WERI-Rb-1 (cell line): ENCODE data around the gene OTP.

Experiments
- DNase-seq: peaks from one replicate; pipeline ENCODE4 v3.0.0-alpha.2; 2020
- H3K27ac ChIP-seq: fragments of 250-450 bp; sonication (Bioruptor Pico); 2 replicates; pipeline ENCODE4 v1.5.1; 2020; ENCODE audit warnings: mild to moderate bottlenecking, moderate library complexity
- H3K27me3 ChIP-seq: fragments of 250-450 bp; sonication (Bioruptor Pico); 2 replicates; pipeline ENCODE4 v1.5.1; 2021; ENCODE audit warnings: mild to moderate bottlenecking, low read depth, moderate library complexity; ENCODE audit not compliant: insufficient read depth, severe bottlenecking
- H3K36me3 ChIP-seq: fragments of 250-450 bp; sonication (Bioruptor Pico); 2 replicates; pipeline ENCODE4 v1.5.1; 2020; ENCODE audit warnings: mild to moderate bottlenecking, moderate library complexity
- H3K4me3 ChIP-seq: 2 replicates; pipeline ENCODE4 v1.5.1; 2011; ENCODE audit warnings: low read depth, mild to moderate bottlenecking, control low read depth, low read length
- H3K9me3 ChIP-seq: fragments of 250-450 bp; sonication (Bioruptor Pico); 2 replicates; pipeline ENCODE4 v1.5.1; 2021; ENCODE audit warnings: mild to moderate bottlenecking, moderate library complexity; ENCODE audit not compliant: severe bottlenecking
- TF ChIP-seq, protein P1 (sequence below): IDR thresholded peaks from 2 replicates; pipeline ENCODE4 v1.5.1; 2011; ENCODE audit warnings: low read depth, mild to moderate bottlenecking, control low read depth, inconsistent platforms, low read length

OTP gene

DNA sequence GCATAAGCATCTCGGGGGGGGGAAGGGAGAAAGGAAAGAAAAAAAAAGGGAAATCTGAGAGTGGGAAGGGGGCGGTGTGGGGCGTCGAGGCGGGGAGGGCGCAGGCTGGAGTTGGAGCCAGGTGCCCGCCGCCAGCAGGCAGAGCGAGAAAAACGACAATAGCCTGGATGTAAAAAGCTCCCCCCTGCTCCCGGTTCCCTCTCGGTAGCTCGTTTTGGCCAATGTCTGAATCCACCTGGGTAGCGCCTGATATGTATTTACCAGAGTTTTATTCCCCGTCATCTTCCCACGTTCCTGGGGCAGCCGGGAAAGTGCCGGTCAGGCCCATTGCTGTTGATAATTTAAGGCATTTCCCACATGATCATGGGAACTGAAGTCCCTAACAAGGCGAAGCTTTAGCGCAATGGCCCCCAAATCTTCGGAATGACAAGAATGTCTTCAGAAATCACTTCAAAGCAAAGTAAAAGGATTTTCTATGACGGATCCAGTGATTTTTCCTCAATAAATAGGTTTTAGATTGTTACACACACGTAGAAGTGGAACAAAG is 3.0 kb upstream of the OTP start:
- H3K9me3 ChIP-seq: no peaks in the 10 kb centered on the region
- peaks cover 16% of the 10 kb centered on the region for H3K27me3 ChIP-seq
- H3K36me3 ChIP-seq: no peaks in the 10 kb centered on the region
- H3K4me3 ChIP-seq: no peak overlapping the region
- TF ChIP-seq, protein P1, sequence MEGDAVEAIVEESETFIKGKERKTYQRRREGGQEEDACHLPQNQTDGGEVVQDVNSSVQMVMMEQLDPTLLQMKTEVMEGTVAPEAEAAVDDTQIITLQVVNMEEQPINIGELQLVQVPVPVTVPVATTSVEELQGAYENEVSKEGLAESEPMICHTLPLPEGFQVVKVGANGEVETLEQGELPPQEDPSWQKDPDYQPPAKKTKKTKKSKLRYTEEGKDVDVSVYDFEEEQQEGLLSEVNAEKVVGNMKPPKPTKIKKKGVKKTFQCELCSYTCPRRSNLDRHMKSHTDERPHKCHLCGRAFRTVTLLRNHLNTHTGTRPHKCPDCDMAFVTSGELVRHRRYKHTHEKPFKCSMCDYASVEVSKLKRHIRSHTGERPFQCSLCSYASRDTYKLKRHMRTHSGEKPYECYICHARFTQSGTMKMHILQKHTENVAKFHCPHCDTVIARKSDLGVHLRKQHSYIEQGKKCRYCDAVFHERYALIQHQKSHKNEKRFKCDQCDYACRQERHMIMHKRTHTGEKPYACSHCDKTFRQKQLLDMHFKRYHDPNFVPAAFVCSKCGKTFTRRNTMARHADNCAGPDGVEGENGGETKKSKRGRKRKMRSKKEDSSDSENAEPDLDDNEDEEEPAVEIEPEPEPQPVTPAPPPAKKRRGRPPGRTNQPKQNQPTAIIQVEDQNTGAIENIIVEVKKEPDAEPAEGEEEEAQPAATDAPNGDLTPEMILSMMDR: no peak
- H3K27ac ChIP-seq: no peak overlapping the region
- no peak for DNase-seq

DNA sequence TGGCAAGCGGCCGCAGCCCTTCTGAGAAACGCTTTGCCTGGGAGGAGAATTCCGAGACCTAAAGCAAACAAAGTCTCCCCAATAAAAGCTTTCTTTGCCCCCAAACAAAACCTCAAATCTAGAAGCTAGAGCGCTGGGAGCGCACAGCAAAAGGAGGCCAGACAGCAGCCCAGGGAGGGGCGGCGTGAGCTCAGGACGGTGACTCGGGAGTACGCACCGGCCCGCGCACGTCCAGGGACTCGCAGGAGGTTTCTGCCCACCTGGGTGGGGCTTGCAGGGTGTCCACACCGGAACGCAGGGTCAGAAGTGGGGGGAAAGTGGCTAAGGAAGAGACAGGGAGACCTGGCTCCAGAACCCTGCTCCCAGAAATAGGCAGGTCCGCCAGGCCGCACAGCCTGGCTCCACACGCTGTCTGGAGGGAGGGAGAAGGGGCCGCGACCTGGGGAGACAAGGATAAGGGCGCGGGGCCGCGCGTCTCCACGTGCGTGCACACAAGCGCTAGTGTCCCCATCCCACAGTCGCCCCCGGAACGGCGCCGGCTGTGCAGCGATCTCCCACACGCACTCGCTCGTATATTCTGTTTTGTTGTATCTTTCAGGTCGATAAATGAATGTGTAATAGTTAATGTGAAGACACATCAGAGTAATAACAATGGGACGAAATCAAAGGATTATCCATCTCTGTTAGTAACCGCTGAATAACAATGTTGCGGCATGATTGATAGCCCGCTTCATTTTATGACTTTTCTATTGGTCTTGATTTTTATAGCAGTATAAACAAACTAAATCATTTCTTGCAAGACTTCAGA is 2.3 kb upstream of the OTP start:
- DNase-seq: no peak
- Histone ChIP-seq H3K27me3 (peaks cover 11% of the 10 kb centered on the region), H3K36me3 (no peaks in the 10 kb centered on the region), H3K27ac (no peak overlapping the region), H3K9me3 (no peaks in the 10 kb centered on the region), H3K4me3 (no peak overlapping the region)
- TF ChIP-seq, protein P1: no peak

DNA sequence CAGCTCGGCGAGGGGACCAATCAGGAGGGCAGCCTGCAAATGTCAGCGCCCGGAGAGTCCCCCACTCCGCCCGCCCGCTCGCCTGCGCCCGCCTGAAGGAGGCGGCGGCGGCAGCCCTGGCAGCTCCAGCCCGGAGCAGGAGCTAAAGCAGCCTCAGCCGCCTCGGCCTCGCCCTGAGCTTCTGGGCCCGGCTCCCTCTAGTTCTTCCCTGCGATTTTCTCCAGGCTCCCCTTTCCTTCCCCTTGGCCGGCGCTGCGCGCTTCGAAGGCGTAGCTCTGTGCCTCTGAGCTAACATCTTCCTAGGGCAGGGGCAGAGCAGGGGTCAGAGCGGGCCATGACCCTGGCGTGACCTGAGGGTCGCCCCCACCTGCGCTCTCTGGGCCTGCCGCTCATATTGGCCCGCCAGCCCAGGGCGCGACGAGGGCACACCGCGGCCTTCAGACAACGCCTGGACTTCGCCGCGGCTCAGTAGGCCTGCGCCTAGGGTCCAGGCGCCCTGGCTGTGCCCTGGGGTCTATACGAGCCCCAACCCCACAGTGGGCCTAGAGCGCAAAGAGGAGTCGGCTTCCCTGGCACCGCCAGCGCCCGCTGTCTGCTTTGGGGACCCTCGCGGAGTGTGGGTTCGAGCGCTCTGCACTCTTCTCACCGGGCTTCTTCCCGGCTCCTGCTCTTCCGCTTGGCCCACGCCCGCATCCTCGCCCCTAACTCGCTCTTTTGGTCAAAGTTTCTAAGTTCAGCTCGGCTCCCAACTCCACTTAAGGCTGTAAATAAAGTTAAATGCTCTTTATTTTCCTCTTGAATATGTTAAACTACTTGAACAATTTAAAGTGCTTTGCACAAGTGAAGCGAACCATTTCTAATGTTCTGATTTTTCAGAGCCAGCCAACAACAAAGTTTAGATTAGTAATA is 504 bp upstream of the OTP start:
- no peaks in the 10 kb centered on the region for H3K9me3 ChIP-seq
- H3K4me3 ChIP-seq: no peak overlapping the region
- no peak overlapping the region for H3K27ac ChIP-seq
- H3K36me3 ChIP-seq: no peaks in the 10 kb centered on the region
- DNase-seq: no peak
- TF ChIP-seq, protein P1: no peak
- peaks cover 9% of the 10 kb centered on the region for H3K27me3 ChIP-seq

DNA sequence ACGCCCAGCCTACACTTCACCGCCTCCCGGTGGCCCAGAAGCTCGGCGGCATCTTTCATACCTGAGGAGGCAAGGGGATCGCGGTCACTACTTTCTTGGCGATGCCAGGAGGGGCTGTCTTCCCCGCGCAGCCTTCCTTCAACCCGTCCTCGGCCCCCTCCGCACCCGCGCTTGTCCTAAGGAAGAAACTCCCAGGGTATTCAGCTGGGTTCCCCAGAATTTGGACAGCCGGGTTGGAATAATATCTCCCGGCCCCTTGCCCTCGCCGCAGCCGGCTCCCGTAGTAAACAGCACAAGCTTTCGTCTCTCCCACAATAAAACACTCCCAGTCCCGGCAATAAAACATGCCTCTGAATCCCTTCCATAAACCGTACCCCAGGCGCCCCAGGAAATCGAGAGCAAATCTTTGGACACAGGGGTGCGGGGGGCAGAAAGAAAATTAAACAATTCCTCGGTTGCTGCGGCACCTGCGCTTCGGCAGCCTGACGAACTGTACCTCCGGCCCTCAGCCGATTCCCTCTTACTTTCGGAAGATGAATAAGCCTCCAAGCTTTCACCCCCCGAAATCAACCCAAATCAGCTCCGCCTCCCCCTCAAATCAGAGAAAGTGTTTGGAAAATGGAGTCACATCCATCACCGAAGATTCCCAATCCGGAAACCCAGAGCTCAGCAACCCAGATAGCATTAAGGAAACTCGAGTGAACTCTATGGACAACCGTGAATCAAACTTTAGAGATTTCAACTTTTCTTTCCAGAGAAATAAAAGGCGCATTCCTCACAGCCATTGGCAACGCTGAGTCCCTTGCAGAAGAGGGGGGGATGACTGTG is 1.1 kb downstream of the OTP start:
- Histone ChIP-seq H3K27me3 (peaks cover 9% of the 10 kb centered on the region), H3K4me3 (peak overlapping the region; percentile 50), H3K27ac (no peak overlapping the region), H3K9me3 (no peaks in the 10 kb centered on the region), H3K36me3 (no peaks in the 10 kb centered on the region)
- no peak for DNase-seq
- TF ChIP-seq, protein P1: no peak

DNA sequence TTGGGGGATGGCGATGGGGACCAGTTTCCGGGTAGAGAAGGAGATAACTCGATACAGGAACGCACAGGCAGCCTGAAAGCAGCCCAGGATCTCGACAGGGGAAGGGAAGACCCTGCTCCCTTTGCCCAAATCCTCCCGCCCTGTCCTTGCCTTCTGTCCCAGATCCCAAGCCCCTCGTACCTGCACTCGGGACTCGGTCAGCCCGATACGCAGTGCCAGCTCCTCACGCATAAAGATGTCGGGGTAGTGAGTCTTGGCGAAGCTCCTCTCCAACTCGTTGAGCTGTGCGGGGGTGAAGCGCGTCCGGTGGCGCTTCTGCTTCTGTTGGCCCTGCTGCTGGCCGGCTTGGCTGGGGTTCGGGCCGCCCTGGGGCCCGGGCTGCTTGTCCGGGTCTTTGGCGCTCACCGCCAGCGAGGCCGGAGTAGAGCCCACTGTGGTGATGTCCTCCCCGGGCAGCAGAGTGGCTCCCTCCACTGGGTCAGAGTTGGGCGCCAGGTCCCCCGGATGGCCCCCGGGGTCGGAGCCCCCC is 1.8 kb downstream of the OTP start:
- peaks cover 9% of the 10 kb centered on the region for H3K27me3 ChIP-seq
- DNase-seq: no peak
- H3K4me3 ChIP-seq: peak overlapping the region; percentile 50
- no peaks in the 10 kb centered on the region for H3K9me3 ChIP-seq
- no peaks in the 10 kb centered on the region for H3K36me3 ChIP-seq
- TF ChIP-seq, protein P1: no peak
- no peak overlapping the region for H3K27ac ChIP-seq
